ENCODE measurements around the gene SPINK2.

SPINK2 gene

GRCh38 chr4:56799824-56800756 lies 21.4 kb downstream of the SPINK2 start:
- peak; percentile 68 for DNase-seq (ENCODE audit: low read depth, low spot score)

GRCh38 chr4:56799161-56799759 lies 22.2 kb downstream of the SPINK2 start:
- no peak for DNase-seq (ENCODE audit: low read depth, low spot score)

GRCh38 chr4:56796211-56796610 lies 25.3 kb downstream of the SPINK2 start:
- no peak for DNase-seq (ENCODE audit: low read depth, low spot score)

- no peak for DNase-seq (ENCODE audit: low read depth, low spot score)
Observed at GRCh38 chr4:56791316-56791715, 30.2 kb downstream of the SPINK2 start.

- no peak for DNase-seq (ENCODE audit: low read depth, low spot score)
Observed at GRCh38 chr4:56790691-56791091, 30.8 kb downstream of the SPINK2 start.

- no peak for DNase-seq (ENCODE audit: low read depth, low spot score)
Observed at GRCh38 chr4:56788081-56788480, 33.4 kb downstream of the SPINK2 start.

GRCh38 chr4:56787380-56787779 lies 34.1 kb downstream of the SPINK2 start:
- no peak for DNase-seq (ENCODE audit: low read depth, low spot score)

GRCh38 chr4:56786955-56787354 lies 34.5 kb downstream of the SPINK2 start:
- DNase-seq (ENCODE audit: low read depth, low spot score), result peak; percentile 11

GRCh38 chr4:56783986-56784385 lies 37.5 kb downstream of the SPINK2 start:
- no peak for DNase-seq (ENCODE audit: low read depth, low spot score)

GRCh38 chr4:56782019-56782418 lies 39.5 kb downstream of the SPINK2 start:
- DNase-seq (ENCODE audit: low read depth, low spot score), result no peak

- DNase-seq (ENCODE audit: low read depth, low spot score), result no peak
Observed at GRCh38 chr4:56773346-56773745, 48.2 kb downstream of the SPINK2 start.

- no peak for DNase-seq (ENCODE audit: low read depth, low spot score)
Observed at GRCh38 chr4:56772134-56772533, 49.4 kb downstream of the SPINK2 start.

- no peak for DNase-seq (ENCODE audit: low read depth, low spot score)
Observed at GRCh38 chr4:56768763-56769162, 52.7 kb downstream of the SPINK2 start.

GRCh38 chr4:56768316-56768715 lies 53.2 kb downstream of the SPINK2 start:
- no peak for DNase-seq (ENCODE audit: low read depth, low spot score)

- DNase-seq (ENCODE audit: low read depth, low spot score), result no peak
Observed at GRCh38 chr4:56767567-56767966, 53.9 kb downstream of the SPINK2 start.

GRCh38 chr4:56764775-56765174 lies 56.7 kb downstream of the SPINK2 start:
- DNase-seq (ENCODE audit: low read depth, low spot score), result no peak

GRCh38 chr4:56764223-56764622 lies 57.3 kb downstream of the SPINK2 start:
- no peak for DNase-seq (ENCODE audit: low read depth, low spot score)

- DNase-seq (ENCODE audit: low read depth, low spot score), result no peak
Observed at GRCh38 chr4:56762484-56763250, 58.8 kb downstream of the SPINK2 start.

- no peak for DNase-seq (ENCODE audit: low read depth, low spot score)
Observed at GRCh38 chr4:56760183-56760582, 61.3 kb downstream of the SPINK2 start.

Measured in brain pericyte (primary cell).